ENCODE results near the gene PDE4B.
"Not testable (repeated sequence)": the region's sequence is repeated elsewhere in the genome, so short reads cannot be mapped to it uniquely, and the experiment has no call there.

PDE4B gene

DNA sequence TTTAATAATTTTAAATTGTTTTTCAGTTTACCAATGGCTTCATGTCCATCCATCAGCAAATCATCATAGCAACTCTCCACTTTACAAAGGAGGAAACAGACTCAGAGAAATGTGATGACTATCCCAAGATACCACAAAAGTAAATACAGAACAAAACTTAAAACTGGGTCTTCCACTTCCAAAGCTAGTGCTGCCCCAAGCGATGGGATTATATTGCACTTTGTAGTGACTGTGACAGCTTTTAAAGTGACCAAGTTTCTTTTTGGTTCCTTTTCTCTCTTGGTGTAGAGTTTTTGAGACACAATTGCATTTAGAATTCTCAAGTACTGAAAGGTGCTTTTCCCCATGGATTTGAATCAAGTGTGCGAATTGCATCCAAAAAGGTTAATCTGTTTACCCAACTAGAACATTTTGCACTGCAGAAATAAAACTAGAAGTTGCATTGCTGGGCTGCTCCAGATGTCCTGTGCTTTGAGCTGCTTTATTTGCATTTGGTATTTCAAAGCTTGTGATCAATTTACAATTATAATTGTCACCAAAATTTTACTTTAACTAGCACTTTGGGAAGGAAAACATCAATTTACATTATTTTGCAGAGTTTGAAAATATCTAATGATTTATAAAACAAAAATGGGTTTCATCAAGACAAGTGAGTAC lies 320.2 kb downstream of the PDE4B start:
- no peak for DNase-seq (ENCODE audit: low read depth in 1 of 2, low spot score in 1 of 2)

DNA sequence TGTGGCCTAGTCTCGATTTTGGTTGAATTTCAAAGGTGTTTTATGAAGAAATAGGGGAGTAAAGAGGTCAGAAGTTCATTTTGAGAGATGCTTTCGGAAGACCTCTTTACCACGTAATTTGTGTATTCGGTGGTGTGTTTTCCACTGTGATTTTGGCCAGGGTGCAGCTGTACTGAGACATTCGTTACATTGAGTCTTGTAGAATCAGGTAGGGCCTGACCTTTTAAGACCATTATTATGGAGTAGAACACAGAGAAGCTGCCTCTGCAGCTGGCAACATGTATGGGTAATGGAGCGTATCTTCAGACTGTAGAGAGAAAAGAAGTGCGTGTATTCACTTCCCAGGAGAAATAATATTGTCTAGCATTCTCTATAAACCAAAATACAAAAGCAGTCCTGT lies 326.5 kb downstream of the PDE4B start:
- no peak for DNase-seq (ENCODE audit: low read depth in 1 of 2, low spot score in 1 of 2)

- no peak for DNase-seq (ENCODE audit: low read depth in 1 of 2, low spot score in 1 of 2)
Observed at GRCh38 chr1:66124670-66125069, 332.0 kb downstream of the PDE4B start.

- DNase-seq (ENCODE audit: low read depth in 1 of 2, low spot score in 1 of 2), result not testable (repeated sequence)
Observed at GRCh38 chr1:66128641-66129040, 335.9 kb downstream of the PDE4B start.

DNA sequence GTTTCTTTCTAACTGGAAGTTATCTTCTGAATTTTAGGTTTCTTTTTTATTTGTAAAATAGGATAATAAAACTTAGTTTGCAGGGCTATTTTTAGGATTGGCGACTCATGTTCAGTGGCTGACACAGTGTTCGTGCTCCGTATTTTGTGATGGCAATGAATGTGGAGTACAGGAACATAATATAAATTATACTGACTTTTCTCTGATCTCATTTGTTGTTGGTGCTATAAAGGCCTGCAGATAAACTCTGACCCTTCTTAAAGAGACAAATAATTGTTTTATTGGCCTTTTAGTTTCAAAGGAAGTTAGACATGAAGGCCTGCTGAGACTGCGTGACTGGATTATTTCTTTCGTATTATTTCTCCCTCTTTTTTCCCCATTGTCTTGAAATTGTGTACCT lies 339.6 kb downstream of the PDE4B start:
- DNase-seq (ENCODE audit: low read depth in 1 of 2, low spot score in 1 of 2), result no peak

- DNase-seq (ENCODE audit: low read depth in 1 of 2, low spot score in 1 of 2), result no peak
Observed at GRCh38 chr1:66134004-66134403, 341.3 kb downstream of the PDE4B start.

- DNase-seq (ENCODE audit: low read depth in 1 of 2, low spot score in 1 of 2), result no peak
Observed at GRCh38 chr1:66135161-66135560, 342.5 kb downstream of the PDE4B start.

DNA sequence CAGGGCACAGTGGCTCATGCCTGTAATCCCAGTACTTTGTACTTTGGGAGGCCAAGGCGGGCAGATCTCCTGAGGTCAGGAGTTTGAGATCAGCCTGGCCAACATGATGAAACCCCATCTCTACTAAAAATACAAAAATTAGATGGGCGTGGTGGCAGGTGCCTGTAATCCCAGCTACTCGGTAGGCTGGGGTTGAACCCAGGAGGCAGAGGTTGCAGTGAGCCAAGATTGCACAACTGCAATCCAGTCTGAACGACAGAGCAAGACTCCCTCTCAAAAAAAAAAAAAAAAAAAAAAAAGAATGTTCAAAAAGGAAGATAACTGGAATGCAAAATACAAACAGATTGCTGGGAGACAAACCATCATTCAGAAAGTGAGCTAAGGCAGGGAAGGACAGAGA lies 343.7 kb downstream of the PDE4B start:
- not testable (repeated sequence) for DNase-seq (ENCODE audit: low read depth in 1 of 2, low spot score in 1 of 2)

DNA sequence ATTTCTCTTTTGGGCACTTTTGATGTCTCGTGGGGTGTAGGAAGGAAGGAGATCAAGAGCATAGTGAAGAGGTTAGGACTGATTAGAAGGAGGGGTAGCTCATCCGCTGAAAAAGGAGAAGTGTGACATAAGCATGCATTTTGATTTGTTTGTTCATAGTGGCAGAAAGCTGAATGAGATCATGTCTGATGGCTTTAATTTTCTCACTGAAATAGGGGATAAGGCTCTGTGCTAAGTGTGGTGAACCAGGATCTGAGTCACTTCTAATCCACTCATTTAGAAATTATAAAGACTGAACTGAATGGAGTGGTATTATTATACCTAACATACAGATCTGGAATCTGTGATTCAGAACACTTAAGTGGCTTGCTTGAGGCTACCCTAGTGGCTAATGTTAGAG lies 344.5 kb downstream of the PDE4B start:
- no peak for DNase-seq (ENCODE audit: low read depth in 1 of 2, low spot score in 1 of 2)

- no peak for DNase-seq (ENCODE audit: low read depth in 1 of 2, low spot score in 1 of 2)
Observed at GRCh38 chr1:66138613-66139012, 345.9 kb downstream of the PDE4B start.

GRCh38 chr1:66140072-66140471 lies 347.4 kb downstream of the PDE4B start:
- no peak for DNase-seq (ENCODE audit: low read depth in 1 of 2, low spot score in 1 of 2)

DNA sequence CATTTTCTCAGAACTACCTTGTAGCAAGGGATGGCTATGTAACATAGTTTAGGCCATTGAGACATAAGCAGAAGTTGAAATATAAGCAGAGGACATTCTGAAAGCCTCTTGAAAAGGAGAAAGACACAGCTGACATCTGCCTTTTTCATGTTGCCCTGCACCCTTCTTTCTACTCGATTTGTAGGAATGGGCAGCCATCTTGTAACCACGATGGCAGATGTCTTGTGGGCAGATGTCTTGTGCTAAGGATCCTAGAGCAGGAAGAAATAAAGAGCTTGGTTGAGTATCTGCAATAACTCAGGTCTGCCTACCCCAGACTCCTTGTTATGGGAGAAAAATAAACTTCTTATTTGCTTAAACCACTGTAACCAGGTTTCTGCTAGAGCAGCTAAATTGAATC lies 351.0 kb downstream of the PDE4B start:
- DNase-seq (ENCODE audit: low read depth in 1 of 2, low spot score in 1 of 2), result no peak

GRCh38 chr1:66147226-66147835 lies 354.6 kb downstream of the PDE4B start:
- no peak for DNase-seq (ENCODE audit: low read depth in 1 of 2, low spot score in 1 of 2)

GRCh38 chr1:66152034-66152433 lies 359.3 kb downstream of the PDE4B start:
- DNase-seq (ENCODE audit: low read depth in 1 of 2, low spot score in 1 of 2), result no peak

GRCh38 chr1:66154394-66154793 lies 361.7 kb downstream of the PDE4B start:
- DNase-seq (ENCODE audit: low read depth in 1 of 2, low spot score in 1 of 2), result no peak

GRCh38 chr1:66156144-66156543 lies 363.4 kb downstream of the PDE4B start:
- DNase-seq (ENCODE audit: low read depth in 1 of 2, low spot score in 1 of 2), result no peak

- no peak for DNase-seq (ENCODE audit: low read depth in 1 of 2, low spot score in 1 of 2)
Observed at GRCh38 chr1:66159800-66160199, 367.1 kb downstream of the PDE4B start.

DNA sequence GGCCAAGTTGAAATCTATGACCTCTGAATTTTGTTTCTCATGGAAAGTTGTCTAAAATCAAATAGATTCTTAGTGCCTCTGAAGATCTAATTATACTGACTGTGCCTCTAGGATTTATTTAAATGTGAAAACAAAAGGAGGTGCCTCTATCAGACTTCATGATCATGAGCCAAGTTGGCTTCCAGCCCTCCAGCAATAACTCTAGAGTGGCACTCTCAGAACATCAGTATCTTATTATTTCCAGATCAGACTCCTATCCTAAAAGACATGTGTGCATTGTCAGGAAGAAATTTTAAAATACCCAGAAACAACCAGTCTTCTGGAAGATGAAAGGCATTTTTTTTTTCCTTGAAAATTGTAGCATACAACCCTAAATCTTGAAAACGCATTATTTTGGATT lies 368.0 kb downstream of the PDE4B start:
- no peak for DNase-seq (ENCODE audit: low read depth in 1 of 2, low spot score in 1 of 2)

GRCh38 chr1:66166753-66167152 lies 374.1 kb downstream of the PDE4B start:
- no peak for DNase-seq (ENCODE audit: low read depth in 1 of 2, low spot score in 1 of 2)

DNA sequence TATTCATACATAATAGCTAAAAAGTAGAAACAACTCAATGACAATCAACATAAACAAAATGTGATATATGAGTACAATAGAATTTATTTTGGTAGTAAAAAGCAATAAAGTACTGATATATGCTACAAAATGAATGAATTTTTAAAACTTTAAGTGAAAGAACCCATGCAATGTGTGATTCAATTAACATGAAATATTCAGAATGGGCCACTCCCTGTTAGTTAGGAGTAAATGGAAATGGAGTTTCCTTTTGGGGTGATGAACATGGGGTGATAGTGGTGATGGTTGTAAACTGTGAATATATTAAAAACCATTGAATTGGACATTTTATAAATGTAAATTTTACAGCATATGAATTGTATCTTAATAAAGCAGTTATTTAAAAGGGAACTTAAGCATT lies 374.6 kb downstream of the PDE4B start:
- no peak for DNase-seq (ENCODE audit: low read depth in 1 of 2, low spot score in 1 of 2)

GRCh38 chr1:66168467-66168887 lies 375.8 kb downstream of the PDE4B start:
- DNase-seq (ENCODE audit: low read depth in 1 of 2, low spot score in 1 of 2), result no peak

GRCh38 chr1:66168948-66169671 lies 376.4 kb downstream of the PDE4B start:
- no peak for DNase-seq (ENCODE audit: low read depth in 1 of 2, low spot score in 1 of 2)

Measured in activated T-helper 1 cell treated with anti-CD3 and anti-CD28 coated beads, Interleukin-2, amount 50 U/mL, for 16 hours (primary cell).